GM12872 (cell line): ENCODE data around the gene PAX8.

ENCODE experiments used
- CTCF ChIP-seq: IDR thresholded peaks from 3 replicates; pipeline ENCODE4 v1.5.1; 2011; ENCODE audit warnings: low read depth, mild to moderate bottlenecking, low read length, moderate library complexity; ENCODE audit not compliant: insufficient read depth

Gene PAX8

GRCh38 chr2:113276216-113276760 is 2.4 kb downstream of the PAX8 start:
- no peak for TF ChIP-seq CTCF

- no peak for TF ChIP-seq CTCF
Observed at GRCh38 chr2:113275556-113276215, 3.0 kb downstream of the PAX8 start.

- no peak for TF ChIP-seq CTCF
Observed at GRCh38 chr2:113274432-113274831, 4.3 kb downstream of the PAX8 start.

- TF ChIP-seq CTCF: no peak
Observed at GRCh38 chr2:113273981-113274380, 4.7 kb downstream of the PAX8 start.

- TF ChIP-seq CTCF: peak; percentile 45; the same call in 2 of the 3 replicates
Observed at GRCh38 chr2:113273027-113273551, 5.6 kb downstream of the PAX8 start.

- TF ChIP-seq CTCF: no peak
Observed at GRCh38 chr2:113272477-113272876, 6.2 kb downstream of the PAX8 start.

- no peak for TF ChIP-seq CTCF
Observed at GRCh38 chr2:113268621-113269360, 9.9 kb downstream of the PAX8 start.
